Stimulated activated naive CD8-positive, alpha-beta T cell treated with anti-CD3 and anti-CD28 coated beads, Interleukin-15, Interleukin-2, amounts not matched to agents 100 U/mL and 50 U/mL, for 24 hours (primary cell): Measurements from ENCODE around the gene LCE2A.
"Not testable (repeated sequence)": the region's sequence is repeated elsewhere in the genome, so short reads cannot be mapped to it uniquely, and the experiment has no call there.

Source experiments
- ATAC-seq: fragments of 150-1000 bp; cut with Tn5 transposase; one replicate; pipeline ENCODE4 v1.10.0; 2021
- DNase-seq: peaks from one replicate; pipeline ENCODE4 v3.0.0; 2021

LCE2A gene, protein sequence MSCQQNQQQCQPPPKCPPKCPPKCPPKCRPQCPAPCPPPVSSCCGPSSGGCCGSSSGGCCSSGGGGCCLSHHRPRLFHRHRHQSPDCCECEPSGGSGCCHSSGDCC

GRCh38 chr1:152697701-152698600 is at the start of gene LCE2A:
TSS of gene LCE2A (plus strand) at chr1:152698345. CDS start at chr1:152698902, 557 bp downstream.
- ATAC-seq = no peak
- DNase-seq = no peak

GRCh38 chr1:152654110-152654509 is 44.0 kb upstream of the LCE2A start:
- no peak for ATAC-seq
- peak; percentile 65 for DNase-seq

DNA sequence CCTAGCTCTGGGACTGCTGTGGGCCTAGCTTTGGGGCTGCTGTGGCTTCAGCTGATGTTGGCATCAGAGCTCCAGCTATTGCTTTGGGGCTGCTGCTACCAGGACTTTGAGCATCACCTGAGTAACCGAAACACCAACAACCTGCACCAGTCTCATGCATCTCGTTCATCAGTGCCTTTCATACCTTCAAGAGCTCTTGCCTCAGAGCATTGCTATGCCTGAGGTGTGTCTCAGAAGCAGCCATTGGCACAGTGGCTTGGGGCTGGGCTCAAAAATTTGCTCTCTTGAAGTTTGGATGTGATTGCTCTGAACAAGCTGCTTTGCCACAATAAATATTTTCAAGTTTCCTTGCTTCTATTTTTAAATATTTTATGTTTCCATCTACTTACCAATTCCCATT is 41.7 kb upstream of the LCE2A start:
- no peak for DNase-seq
- no peak for ATAC-seq

GRCh38 chr1:152657677-152658076 is 40.5 kb upstream of the LCE2A start:
- ATAC-seq = no peak
- DNase-seq = no peak

DNA sequence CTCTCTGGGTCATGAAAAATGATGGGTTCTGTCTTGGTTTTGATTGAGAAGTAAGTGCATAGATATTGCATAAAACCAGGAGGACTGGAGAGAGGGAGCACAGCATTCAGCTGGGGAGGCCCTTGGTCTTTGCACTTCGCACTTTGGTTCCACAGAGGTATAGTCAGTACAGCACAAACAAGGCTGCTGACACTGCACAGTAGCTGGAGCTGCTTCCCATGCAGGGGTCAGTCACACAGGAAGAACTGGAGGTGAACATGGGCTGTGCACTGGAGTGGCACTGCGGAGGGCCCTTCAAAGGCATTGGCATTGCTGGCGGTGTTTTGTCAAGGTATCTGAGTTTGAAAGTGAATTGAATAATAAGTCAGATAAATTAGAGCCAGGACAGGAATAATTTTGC is 39.5 kb upstream of the LCE2A start:
- DNase-seq (no peak), ATAC-seq (no peak)

GRCh38 chr1:152663098-152663497 is 35.0 kb upstream of the LCE2A start, which contains the start of gene LCE2D:
TSS of gene LCE2D (plus strand) at chr1:152663380. CDS start at chr1:152664106, 726 bp downstream.
- ATAC-seq (no peak), DNase-seq (no peak)

DNA sequence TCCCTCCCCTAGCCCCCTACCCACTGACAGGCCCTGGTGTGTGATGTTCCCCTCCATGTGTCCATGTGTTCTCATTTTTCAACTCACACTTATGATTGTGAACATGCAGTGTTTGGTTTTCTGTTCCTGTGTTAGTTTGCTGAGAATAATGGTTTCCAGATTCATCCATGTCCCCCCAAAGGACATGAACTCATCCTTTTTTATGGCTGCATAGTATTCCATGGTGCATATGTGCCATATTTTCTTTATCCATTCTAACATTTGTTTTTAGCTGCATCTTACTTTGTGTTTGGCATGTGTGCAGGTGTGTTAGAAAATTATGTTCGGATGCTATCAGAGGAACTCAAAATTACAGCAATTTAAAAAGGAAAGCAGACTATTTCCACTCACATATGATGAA is 32.0 kb upstream of the LCE2A start:
- not testable (repeated sequence) for ATAC-seq, DNase-seq

DNA sequence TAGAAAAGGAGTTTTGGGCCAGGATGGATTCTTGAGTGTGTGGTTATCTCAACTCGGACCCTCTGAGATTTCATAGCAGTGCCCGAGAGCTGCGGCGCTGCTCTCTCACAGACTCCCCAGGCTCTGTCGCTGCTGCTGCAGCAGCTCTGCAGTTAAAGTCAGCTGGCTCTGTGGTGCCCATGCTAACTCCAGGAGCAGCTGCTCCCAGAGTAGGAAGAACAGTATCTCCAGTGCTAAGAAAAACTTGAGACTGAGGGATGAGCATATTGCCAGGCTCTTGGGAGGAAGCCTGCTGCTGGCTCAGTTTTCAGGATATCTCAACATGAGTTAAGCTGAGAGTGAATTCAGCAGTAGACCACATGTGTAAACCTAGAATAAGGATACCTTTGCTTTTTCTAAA is 30.5 kb upstream of the LCE2A start:
- no peak for DNase-seq

DNA sequence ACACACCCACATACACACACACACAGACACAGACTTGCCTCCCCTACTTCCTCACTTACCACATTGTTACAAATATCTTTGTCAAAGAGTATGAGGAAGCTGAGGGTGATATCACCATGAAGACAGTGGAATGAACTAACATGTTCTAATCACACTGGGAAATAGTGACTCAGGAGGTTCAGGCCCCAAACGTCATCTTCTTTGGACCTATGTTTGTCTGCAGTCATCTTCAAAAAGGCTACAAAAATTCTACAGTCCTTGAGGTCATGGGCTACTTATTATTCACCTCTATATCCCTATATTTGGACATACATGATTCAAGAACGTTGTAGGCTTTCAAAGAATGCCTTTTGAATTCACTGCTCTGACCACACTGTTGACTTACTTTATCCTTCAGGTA is 25.1 kb upstream of the LCE2A start:
- DNase-seq (no peak), ATAC-seq (no peak)

More for the DNA sequence above, 30.5 kb upstream of the LCE2A start:
- ATAC-seq = no peak

GRCh38 chr1:152674983-152675382 is 23.2 kb upstream of the LCE2A start, which contains the start of gene LCE2C:
TSS of gene LCE2C (plus strand) at chr1:152675279. CDS start at chr1:152676016, 737 bp downstream.
- ATAC-seq, DNase-seq: not testable (repeated sequence)

DNA sequence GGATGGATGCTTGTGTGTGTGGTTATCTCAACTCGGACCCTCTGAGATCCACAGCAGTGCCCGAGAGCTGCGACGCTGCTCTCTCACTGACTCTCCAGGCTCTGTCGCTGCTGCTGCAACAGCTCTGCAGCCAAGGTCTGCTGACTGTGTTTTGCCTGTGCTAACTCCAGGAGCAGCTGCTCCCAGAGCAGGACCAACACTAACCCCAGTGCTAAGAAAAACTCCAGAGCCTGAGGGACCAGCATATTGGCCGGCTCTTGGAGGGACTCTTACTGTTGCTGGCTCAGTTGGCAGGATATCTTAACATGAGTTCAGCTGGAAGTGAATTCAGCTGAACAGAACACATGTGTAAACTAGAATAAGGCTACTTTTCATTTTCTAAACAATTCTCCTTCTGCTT is 18.7 kb upstream of the LCE2A start:
- no peak for ATAC-seq

GRCh38 chr1:152681616-152682015 is 16.5 kb upstream of the LCE2A start:
- DNase-seq (no peak), ATAC-seq (no peak)

More for the DNA sequence above, 18.7 kb upstream of the LCE2A start:
- DNase-seq = no peak

DNA sequence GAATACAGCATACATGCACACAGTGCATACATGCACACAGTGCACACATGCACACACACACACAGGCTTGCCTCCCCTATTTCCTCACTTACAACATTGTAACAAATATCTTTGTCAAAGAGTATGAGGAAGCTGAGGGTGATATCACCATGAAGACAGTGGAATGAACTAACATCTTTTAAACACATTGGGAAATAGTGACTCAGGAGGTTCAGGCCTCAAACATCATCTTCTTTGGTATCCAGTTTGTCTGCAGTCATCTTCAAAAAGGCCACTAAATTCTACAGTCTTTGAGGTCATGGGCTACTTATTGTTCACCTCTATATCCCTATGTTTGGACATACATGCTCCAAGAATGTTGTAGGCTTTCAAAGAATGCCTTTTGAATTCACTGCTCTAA is 14.3 kb upstream of the LCE2A start:
- ATAC-seq (no peak), DNase-seq (no peak)

DNA sequence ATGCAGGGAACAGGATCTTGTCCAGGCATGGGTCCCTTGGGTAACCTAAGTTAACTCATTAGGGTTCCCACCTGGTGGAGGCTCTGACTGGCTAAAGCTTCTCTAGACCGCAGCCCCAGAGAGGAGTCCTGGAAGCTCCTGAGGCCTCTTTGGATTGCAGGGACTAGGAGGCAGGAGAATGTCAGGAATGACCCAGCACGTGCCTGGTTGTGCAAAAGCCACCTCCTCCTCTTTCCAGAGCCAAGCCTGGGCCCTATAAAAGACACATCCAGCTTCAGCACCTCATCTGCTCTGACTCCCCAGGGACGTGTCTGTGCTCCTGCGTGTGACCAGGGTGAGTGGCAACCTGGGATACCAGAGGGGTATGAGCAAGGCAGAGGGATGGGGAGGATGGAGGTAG is 12.3 kb upstream of the LCE2A start, which contains the start of gene LCE2B:
TSS of gene LCE2B (plus strand) at position 301 of the 400 bp plus-strand sequence. CDS start 721 bp downstream, outside the sequence.
- not testable (repeated sequence) for ATAC-seq, DNase-seq

- no peak for ATAC-seq
- DNase-seq = no peak
Observed at GRCh38 chr1:152699746-152700145, 1.6 kb downstream of the LCE2A start.

GRCh38 chr1:152707860-152708259 is 9.7 kb downstream of the LCE2A start, which contains the start of gene LCE4A:
TSS of gene LCE4A (plus strand) at chr1:152708160. CDS start at chr1:152709076, 916 bp downstream.
- ATAC-seq (no peak), DNase-seq (no peak)

GRCh38 chr1:152718238-152718637 is 20.1 kb downstream of the LCE2A start:
- ATAC-seq (no peak), DNase-seq (no peak)

GRCh38 chr1:152725261-152725660 is 27.1 kb downstream of the LCE2A start:
- DNase-seq (no peak), ATAC-seq (no peak)

DNA sequence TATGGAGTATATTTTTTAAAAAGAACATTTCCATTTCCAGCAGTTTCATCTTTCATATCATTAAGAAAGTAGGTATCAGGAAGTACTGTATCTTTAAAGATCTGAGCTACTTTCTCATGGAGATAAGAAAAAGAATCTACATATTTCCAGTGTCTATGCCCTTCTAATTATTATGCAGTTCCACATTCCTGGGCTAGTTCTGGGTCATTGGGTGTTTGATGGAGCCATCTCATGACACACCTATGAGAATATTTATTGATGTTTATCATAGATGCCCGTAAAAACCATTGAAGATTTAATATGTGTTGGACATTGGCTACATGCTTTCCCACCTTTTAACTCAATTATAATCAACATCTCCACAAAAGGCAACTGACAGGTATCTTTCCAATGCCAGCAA is 30.8 kb downstream of the LCE2A start:
- ATAC-seq (no peak), DNase-seq (no peak)

- DNase-seq = no peak
- no peak for ATAC-seq
Observed at GRCh38 chr1:152735648-152736047, 37.5 kb downstream of the LCE2A start.

DNA sequence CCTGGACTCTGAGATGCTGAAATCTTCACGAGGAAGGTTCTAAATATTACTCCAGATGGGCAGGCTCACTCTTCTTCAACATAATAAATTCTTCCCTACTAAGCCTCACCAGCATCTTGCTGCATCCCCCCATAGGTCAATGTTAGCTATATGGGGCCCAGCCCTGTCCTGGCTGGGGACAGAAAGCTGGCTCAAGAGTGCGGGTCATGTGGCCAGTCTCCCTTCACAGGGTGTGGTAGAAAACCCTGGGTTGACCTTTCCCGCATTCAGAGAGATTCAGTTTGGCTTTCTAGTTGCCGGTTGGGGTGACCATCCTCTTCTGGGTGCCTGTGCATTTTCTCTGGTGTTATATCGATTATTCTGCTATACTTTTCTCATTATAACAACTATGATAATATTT is 39.9 kb downstream of the LCE2A start:
- DNase-seq (no peak), ATAC-seq (no peak)

DNA sequence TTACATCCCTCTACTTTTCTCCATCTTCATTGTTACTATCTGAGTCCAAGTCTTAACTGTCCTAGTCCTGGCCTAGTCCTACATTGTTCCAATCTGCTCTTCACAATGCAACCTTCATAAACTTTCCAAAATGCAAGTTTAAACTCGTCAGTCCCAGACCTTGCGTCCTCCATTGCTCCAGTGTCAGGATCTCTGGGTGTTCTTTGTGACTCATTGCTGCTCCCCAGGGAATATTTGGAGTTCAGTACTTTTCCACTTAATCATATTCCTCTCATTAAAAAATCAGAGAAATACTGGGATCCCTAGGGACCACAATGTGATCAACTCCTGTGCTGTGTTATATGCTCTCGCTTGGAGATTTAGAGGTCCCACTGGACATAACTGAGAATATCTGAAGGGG is 41.7 kb downstream of the LCE2A start:
- DNase-seq (no peak), ATAC-seq (no peak)

DNA sequence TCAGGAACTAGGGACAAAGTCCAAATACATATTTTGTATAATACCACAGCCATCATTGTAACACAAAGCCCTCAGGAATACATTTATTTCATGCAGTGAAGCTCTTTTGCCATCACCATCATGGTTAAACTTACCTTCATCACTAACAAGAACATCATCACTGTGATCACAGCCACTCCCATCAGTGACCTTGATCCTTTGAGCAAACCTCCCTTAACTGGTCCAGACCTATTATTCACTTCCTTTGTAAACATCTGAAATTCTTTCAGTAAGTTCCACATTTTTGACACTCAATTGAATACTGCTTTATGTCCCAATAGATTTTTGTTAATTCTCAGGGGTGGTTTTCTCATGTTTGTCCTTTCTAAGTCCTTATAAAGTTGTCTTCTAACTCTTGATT is 43.5 kb downstream of the LCE2A start:
- ATAC-seq (no peak), DNase-seq (no peak)
